SK-N-SH (cell line): Measurements from ENCODE around the gene SLCO2A1. TPM values are rescaled to one million over a fixed set of nuclear protein-coding genes. Genes with fewer than 3 reads are reported as not detected.

Experiments
- CTCF ChIA-PET: fragments of 300-600, 350-600 bp; formaldehyde crosslinking; extraction: SDS; loops from one replicate; lab custom pipeline; 2021; lab: Yijun Ruan, JAX
- POLR2A ChIA-PET: fragments of 350-600 bp; sonication (Branson Sonifier 250); formaldehyde crosslinking; extraction: SDS; loops from one replicate; lab custom pipeline; 2020; ENCODE audit warnings: antibody characterized with exemption, inconsistent platforms; lab: Yijun Ruan, JAX
- DNase-seq: peaks from one replicate; pipeline ENCODE4 v3.0.0; 2012
- H2AFZ ChIP-seq: fragments of 200-600 bp; sonication (generic); 2 replicates; pipeline ENCODE4 v1.8.1; 2016; ENCODE audit warnings: antibody characterized with exemption, mild to moderate bottlenecking, low read depth
- H3F3A ChIP-seq: fragments of 200-600 bp; sonication (generic); replicated peaks from 2 replicates; pipeline ENCODE3; 2016; ENCODE audit warnings: antibody characterized with exemption, mild to moderate bottlenecking; ENCODE audit not compliant: insufficient read depth
- H3K27ac ChIP-seq, 2 experiments: fragments of 200-500 bp in 1 of 2; fragments of 200-600 bp in 1 of 2; sonication (Bioruptor generic) in 1 of 2; sonication (generic), shearing (Covaris generic) in 1 of 2; 2 replicates each; pipeline versions ENCODE4 v1.5.1 to v1.6.1; 2014 to 2016; ENCODE audit warnings: low read depth in 2 of 2, inconsistent platforms in 1 of 2, low read length in 1 of 2, mild to moderate bottlenecking in 1 of 2, mixed read lengths in 1 of 2
- H3K27me3 ChIP-seq: fragments of 200-600 bp; sonication (generic), shearing (Covaris generic); 2 replicates; pipeline ENCODE4 v1.6.1; 2016; ENCODE audit warnings: mixed run types; ENCODE audit not compliant: insufficient read depth
- H3K36me3 ChIP-seq, 2 experiments: fragments of 200-500 bp in 1 of 2; fragments of 200-600 bp in 1 of 2; sonication (Bioruptor generic) in 1 of 2; sonication (generic) in 1 of 2; replicated peaks in 1 of 2; 2 replicates each; pipeline versions ENCODE3 to v1.5.1; 2014 to 2016; ENCODE audit warnings: low read length in 1 of 2, mild to moderate bottlenecking in 1 of 2; ENCODE audit not compliant: insufficient read depth in 2 of 2, control insufficient read depth in 1 of 2
- H3K4me1 ChIP-seq, 2 experiments: fragments of 200-500 bp in 1 of 2; fragments of 200-600 bp in 1 of 2; sonication (Bioruptor generic) in 1 of 2; sonication (generic), shearing (Covaris generic) in 1 of 2; 2 replicates each; pipeline versions ENCODE4 v1.5.1 to v1.6.1; 2014 to 2016; ENCODE audit warnings: low read depth in 1 of 2, low read length in 1 of 2, mixed run types in 1 of 2; ENCODE audit not compliant: insufficient read depth in 2 of 2, control insufficient read depth in 1 of 2
- H3K4me2 ChIP-seq: fragments of 200-600 bp; sonication (generic), shearing (Covaris generic); 2 replicates; pipeline ENCODE4 v1.6.1; 2017; ENCODE audit warnings: mixed run types
- H3K4me3 ChIP-seq, 2 experiments: fragments of 200-500 bp in 1 of 2; fragments of 200-600 bp in 1 of 2; sonication (Bioruptor generic) in 1 of 2; sonication (generic), shearing (Covaris generic) in 1 of 2; 2 replicates each; pipeline versions ENCODE4 v1.5.1 to v1.8.1; 2014 to 2016; ENCODE audit warnings: low read depth in 2 of 2, inconsistent platforms in 1 of 2, low read length in 1 of 2, mild to moderate bottlenecking in 1 of 2, mixed read lengths in 1 of 2, moderate library complexity in 1 of 2
- H3K79me2 ChIP-seq: fragments of 200-600 bp; sonication (generic); 2 replicates; pipeline ENCODE4 v1.8.1; 2017; ENCODE audit warnings: mild to moderate bottlenecking; ENCODE audit not compliant: insufficient read depth
- H3K9ac ChIP-seq: fragments of 200-600 bp; sonication (generic); 2 replicates; pipeline ENCODE4 v1.6.1; 2017; ENCODE audit warnings: mixed run types
- H3K9me2 ChIP-seq: fragments of 200-600 bp; sonication (generic); 2 replicates; pipeline ENCODE4 v1.6.1; 2017; ENCODE audit warnings: mixed run types
- H3K9me3 ChIP-seq: fragments of 200-600 bp; sonication (generic); 2 replicates; pipeline ENCODE4 v1.6.1; 2017; ENCODE audit warnings: mixed run types, mild to moderate bottlenecking, moderate library complexity
- H4K20me1 ChIP-seq: fragments of 200-600 bp; sonication (generic); 2 replicates; pipeline ENCODE4 v1.6.1; 2017; ENCODE audit warnings: mild to moderate bottlenecking, mixed run types; ENCODE audit not compliant: insufficient read depth
- CHD2 ChIP-seq: fragments of 150-350 bp; IDR thresholded peaks from 2 replicates; pipeline ENCODE4 v1.6.1; 2018; ENCODE audit warnings: low read length; ENCODE audit not compliant: partially characterized antibody
- EP300 ChIP-seq, 2 experiments: IDR thresholded peaks; 2 replicates each; pipeline versions ENCODE4 v1.4.0 to v1.6.1; 2012; ENCODE audit warnings: borderline replicate concordance in 1 of 2, low read depth in 1 of 2, low read length in 1 of 2
- EZH2phosphoT487 ChIP-seq: fragments of 200-600 bp; sonication (generic); IDR thresholded peaks from 2 replicates; pipeline ENCODE4 v1.6.1; 2017; ENCODE audit warnings: low read depth, mixed run types, mild to moderate bottlenecking, antibody characterized with exemption, moderate library complexity, borderline replicate concordance
- FOXM1 ChIP-seq: IDR thresholded peaks from 2 replicates; pipeline ENCODE4 v1.4.0; 2012; ENCODE audit warnings: low read depth, mild to moderate bottlenecking
- MEF2A ChIP-seq: IDR thresholded peaks from 2 replicates; pipeline ENCODE4 v1.4.0; 2012; ENCODE audit warnings: low read depth, borderline replicate concordance
- MXI1 ChIP-seq: IDR thresholded peaks from 2 replicates; pipeline ENCODE4 v1.6.1; 2012; ENCODE audit warnings: mild to moderate bottlenecking, low read depth, low read length, improper control_type of control experiment
- POLR2AphosphoS5 ChIP-seq: IDR thresholded peaks from 2 replicates; pipeline ENCODE4 v1.6.1; 2012; ENCODE audit warnings: low read depth, low read length
- RCOR1 ChIP-seq: fragments of 150-350 bp; IDR thresholded peaks from 2 replicates; pipeline ENCODE4 v1.6.1; 2017; ENCODE audit warnings: antibody characterized with exemption, low read length
- RFX5 ChIP-seq: IDR thresholded peaks from 2 replicates; pipeline ENCODE4 v1.6.1; 2012; ENCODE audit warnings: mild to moderate bottlenecking, improper control_type of control experiment, low read length
- TAF1 ChIP-seq: IDR thresholded peaks from 2 replicates; pipeline ENCODE4 v1.6.1; 2012; ENCODE audit warnings: low read depth, mild to moderate bottlenecking, low read length, moderate library complexity, borderline replicate concordance
- TCF12 ChIP-seq: IDR thresholded peaks from 2 replicates; pipeline ENCODE4 v1.4.0; 2012
- YY1 ChIP-seq: IDR thresholded peaks from 2 replicates; pipeline ENCODE4 v1.4.0; 2012; ENCODE audit warnings: low read depth, mild to moderate bottlenecking
- WGBS: methylation state at CpG from one replicate; pipeline ENCODE4 v1.1.6; 2017; ENCODE audit warnings: low lambda C conversion rate; 5-methylcytosine and 5-hydroxymethylcytosine counted together
- polyA plus RNA-seq, 3 experiments: library from polyadenylated mRNA; depleted of rRNA; stranded (reverse); fragments of >200 nt; gene quantifications; 2 replicates each; pipeline ENCODE4 v1.2.3, GENCODE V29; 2012
- TF ChIP-seq, protein P1 (sequence below): fragments of 150-350 bp; IDR thresholded peaks from 2 replicates; pipeline ENCODE4 v1.6.1; 2017; ENCODE audit warnings: antibody characterized with exemption, low read length, low read depth, borderline replicate concordance
- TF ChIP-seq, protein P2 (sequence below): IDR thresholded peaks from 2 replicates; pipeline ENCODE4 v1.4.0; 2012; ENCODE audit warnings: low read depth, borderline replicate concordance
- TF ChIP-seq, protein P3 (sequence below): IDR thresholded peaks from 2 replicates; pipeline ENCODE4 v1.6.1; 2012; ENCODE audit warnings: mild to moderate bottlenecking, low read depth, low read length, moderate library complexity
- TF ChIP-seq, protein P4 (sequence below): fragments of 200-600 bp; sonication (generic); IDR thresholded peaks from 2 replicates; pipeline ENCODE4 v1.6.1; 2017; ENCODE audit warnings: antibody characterized with exemption, mild to moderate bottlenecking, moderate library complexity

SLCO2A1 gene
- polyA plus RNA-seq, 1 of the 3 experiments (the other 2 are of a cell fraction), result 9.3 TPM

DNA sequence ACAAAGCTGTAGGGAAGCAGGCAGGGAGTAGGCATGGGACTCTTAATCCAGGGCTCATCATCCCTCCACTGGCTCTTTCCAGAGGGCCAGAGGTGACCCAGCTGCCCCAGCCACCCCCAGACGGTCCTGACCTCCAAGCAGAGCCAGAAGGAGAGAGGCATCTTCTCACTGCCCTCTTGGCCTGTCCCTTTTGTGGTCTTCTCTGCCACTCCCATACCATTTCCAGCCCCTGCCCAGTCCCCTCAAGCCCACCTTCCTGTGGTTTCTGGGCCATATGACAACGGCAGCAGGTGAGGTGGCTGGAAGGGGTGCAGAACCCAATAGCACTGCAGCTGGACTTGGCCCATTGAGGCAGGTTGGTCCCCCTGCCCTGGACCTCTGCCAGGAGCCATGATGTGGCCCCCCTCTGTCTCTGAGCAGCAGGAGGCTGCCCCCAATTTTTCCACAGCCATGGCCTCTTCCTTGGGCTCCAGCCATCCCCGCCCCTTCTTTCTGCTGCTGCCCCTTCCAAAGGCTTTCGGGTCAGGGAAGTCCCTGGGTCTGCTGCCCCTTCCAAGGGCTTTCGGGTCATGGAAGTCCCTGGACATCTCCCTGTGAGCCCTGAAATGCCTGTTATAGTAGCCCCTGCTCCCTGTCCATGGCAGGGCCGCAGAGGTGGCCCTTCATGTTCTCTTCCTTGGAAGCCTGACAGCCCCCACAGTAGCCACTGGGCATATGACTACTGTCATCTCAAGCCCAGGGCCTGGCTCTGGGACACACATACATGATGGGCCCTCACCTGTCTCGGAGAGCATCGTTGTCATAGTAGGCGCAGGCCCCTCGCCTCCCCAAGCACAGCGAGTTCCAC is 94.5 kb downstream of the SLCO2A1 start:
- WGBS, result 85% methylated on average over 10 of the region's 11 CpGs
- H4K20me1 ChIP-seq, result no peaks in the 10 kb centered on the region
- no peaks in the 10 kb centered on the region for H3K9me2 ChIP-seq
- H2AFZ ChIP-seq, result no peak overlapping the region
- H3K9me3 ChIP-seq, result no peaks in the 10 kb centered on the region
- ChIA-PET POLR2A (no interaction called here), CTCF (interaction anchor here (0.7 to 3.2 kb wide), 2 partner anchors 117 to 277 kb away, joined by 3 to 17 read pairs; no protein-coding TSS in a partner anchor)
- no peaks in the 10 kb centered on the region for H3F3A ChIP-seq
- DNase-seq, result no peak
- no peak overlapping the region for H3K9ac ChIP-seq
- H3K27me3 ChIP-seq, result 0 out of 2 replicates have a peak, but pooled peaks cover under 1% of the 10 kb centered on the region
- no peak overlapping the region for H3K4me3 ChIP-seq
- H3K79me2 ChIP-seq, result no peaks in the 10 kb centered on the region
- TF ChIP-seq, protein P1, sequence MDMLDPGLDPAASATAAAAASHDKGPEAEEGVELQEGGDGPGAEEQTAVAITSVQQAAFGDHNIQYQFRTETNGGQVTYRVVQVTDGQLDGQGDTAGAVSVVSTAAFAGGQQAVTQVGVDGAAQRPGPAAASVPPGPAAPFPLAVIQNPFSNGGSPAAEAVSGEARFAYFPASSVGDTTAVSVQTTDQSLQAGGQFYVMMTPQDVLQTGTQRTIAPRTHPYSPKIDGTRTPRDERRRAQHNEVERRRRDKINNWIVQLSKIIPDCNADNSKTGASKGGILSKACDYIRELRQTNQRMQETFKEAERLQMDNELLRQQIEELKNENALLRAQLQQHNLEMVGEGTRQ, result no peak
- no peak for TF ChIP-seq YY1
- TF ChIP-seq RCOR1, result no peak
- no peak for TF ChIP-seq POLR2AphosphoS5
- TF ChIP-seq, protein P2, sequence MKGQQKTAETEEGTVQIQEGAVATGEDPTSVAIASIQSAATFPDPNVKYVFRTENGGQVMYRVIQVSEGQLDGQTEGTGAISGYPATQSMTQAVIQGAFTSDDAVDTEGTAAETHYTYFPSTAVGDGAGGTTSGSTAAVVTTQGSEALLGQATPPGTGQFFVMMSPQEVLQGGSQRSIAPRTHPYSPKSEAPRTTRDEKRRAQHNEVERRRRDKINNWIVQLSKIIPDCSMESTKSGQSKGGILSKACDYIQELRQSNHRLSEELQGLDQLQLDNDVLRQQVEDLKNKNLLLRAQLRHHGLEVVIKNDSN, result no peak
- TF ChIP-seq, all 33 proteins: peak for 0
- Histone ChIP-seq H3K4me2 (no peak overlapping the region), H3K27ac (no peak overlapping the region), H3K36me3 (no peaks in the 10 kb centered on the region), H3K4me1 (peaks cover 0 to 2% of the 10 kb centered on the region in 2 experiments; a peak in 1 of 4 replicates)

DNA sequence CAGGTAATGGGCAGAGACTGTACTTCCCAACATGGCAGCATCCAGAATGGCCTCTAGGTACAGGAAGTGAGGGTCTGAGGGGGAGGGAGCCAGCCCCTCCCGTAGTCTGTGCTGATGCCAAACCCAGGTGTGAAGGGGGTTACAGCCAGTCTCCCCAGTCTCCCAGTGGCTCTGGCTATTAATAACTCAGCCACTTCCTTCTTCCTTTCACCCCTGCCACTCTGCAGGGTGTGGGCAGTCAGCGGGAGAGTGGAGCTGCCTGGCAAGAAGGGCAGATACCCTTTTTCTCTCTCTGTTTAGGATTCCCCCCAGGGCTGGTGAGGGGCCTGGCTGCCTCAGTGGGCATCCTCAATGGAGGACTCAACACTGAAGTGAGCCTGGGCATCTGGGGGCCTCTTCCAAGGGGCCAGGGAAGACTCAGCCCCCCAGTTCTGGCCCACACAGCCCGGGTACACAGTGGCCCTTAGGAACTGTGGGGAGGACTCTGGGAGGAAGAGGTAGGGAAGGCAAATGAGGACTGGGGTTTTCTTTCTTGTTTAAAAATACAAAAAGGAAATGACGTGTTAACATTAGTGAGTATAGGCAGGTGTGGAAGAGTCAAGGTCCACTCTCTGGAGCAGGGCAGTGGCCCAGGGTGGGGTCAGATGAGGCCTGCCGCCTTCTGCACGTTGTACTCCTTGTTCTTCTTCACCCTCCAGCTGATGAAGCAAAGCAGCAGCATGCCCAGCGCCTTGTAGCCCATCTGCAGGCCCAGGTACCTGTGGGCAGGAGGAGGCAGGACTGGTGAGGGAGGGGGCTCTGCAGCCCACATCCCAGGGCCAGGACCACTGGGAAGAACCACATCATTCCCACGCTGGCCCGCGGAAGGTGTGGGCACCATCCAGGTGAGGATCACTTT is 95.4 kb downstream of the SLCO2A1 start:
- Histone ChIP-seq H3K9me3 (no peaks in the 10 kb centered on the region), H3K9me2 (no peaks in the 10 kb centered on the region), H3F3A (no peaks in the 10 kb centered on the region), H3K36me3 (no peaks in the 10 kb centered on the region), H3K79me2 (no peaks in the 10 kb centered on the region), H3K4me2 (no peak overlapping the region), H3K9ac (no peak overlapping the region), H2AFZ (no peak overlapping the region), H3K4me3 (no peak overlapping the region), H3K27ac (no peak overlapping the region), H3K4me1 (peaks cover 0 to 6% of the 10 kb centered on the region in 2 experiments; a peak in 1 of 4 replicates), H4K20me1 (no peaks in the 10 kb centered on the region), H3K27me3 (no peaks in the 10 kb centered on the region)
- DNase-seq, result no peak
- CTCF ChIA-PET, result interaction anchor here (1.2 to 10.0 kb wide), 3 partner anchors 15 to 276 kb away, joined by 3 to 152 read pairs (median 103); no protein-coding TSS in a partner anchor
- POLR2A ChIA-PET, result no interaction called here
- 86% methylated on average over 9 of the region's 10 CpGs for WGBS
- TF ChIP-seq EZH2phosphoT487 (no peak), EP300 (IDR thresholded peaks at IDR 0.05; ENCODE audit: borderline replicate concordance in 1 of 2, low read depth in 1 of 2, low read length in 1 of 2) (no peak), TAF1 (no peak), FOXM1 (no peak), MEF2A (no peak), RFX5 (no peak), MXI1 (no peak), RCOR1 (no peak), TCF12 (no peak), CHD2 (no peak)
- TF ChIP-seq, protein P3, sequence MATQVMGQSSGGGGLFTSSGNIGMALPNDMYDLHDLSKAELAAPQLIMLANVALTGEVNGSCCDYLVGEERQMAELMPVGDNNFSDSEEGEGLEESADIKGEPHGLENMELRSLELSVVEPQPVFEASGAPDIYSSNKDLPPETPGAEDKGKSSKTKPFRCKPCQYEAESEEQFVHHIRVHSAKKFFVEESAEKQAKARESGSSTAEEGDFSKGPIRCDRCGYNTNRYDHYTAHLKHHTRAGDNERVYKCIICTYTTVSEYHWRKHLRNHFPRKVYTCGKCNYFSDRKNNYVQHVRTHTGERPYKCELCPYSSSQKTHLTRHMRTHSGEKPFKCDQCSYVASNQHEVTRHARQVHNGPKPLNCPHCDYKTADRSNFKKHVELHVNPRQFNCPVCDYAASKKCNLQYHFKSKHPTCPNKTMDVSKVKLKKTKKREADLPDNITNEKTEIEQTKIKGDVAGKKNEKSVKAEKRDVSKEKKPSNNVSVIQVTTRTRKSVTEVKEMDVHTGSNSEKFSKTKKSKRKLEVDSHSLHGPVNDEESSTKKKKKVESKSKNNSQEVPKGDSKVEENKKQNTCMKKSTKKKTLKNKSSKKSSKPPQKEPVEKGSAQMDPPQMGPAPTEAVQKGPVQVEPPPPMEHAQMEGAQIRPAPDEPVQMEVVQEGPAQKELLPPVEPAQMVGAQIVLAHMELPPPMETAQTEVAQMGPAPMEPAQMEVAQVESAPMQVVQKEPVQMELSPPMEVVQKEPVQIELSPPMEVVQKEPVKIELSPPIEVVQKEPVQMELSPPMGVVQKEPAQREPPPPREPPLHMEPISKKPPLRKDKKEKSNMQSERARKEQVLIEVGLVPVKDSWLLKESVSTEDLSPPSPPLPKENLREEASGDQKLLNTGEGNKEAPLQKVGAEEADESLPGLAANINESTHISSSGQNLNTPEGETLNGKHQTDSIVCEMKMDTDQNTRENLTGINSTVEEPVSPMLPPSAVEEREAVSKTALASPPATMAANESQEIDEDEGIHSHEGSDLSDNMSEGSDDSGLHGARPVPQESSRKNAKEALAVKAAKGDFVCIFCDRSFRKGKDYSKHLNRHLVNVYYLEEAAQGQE, result no peak
- TF ChIP-seq, protein P4, sequence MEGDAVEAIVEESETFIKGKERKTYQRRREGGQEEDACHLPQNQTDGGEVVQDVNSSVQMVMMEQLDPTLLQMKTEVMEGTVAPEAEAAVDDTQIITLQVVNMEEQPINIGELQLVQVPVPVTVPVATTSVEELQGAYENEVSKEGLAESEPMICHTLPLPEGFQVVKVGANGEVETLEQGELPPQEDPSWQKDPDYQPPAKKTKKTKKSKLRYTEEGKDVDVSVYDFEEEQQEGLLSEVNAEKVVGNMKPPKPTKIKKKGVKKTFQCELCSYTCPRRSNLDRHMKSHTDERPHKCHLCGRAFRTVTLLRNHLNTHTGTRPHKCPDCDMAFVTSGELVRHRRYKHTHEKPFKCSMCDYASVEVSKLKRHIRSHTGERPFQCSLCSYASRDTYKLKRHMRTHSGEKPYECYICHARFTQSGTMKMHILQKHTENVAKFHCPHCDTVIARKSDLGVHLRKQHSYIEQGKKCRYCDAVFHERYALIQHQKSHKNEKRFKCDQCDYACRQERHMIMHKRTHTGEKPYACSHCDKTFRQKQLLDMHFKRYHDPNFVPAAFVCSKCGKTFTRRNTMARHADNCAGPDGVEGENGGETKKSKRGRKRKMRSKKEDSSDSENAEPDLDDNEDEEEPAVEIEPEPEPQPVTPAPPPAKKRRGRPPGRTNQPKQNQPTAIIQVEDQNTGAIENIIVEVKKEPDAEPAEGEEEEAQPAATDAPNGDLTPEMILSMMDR, result no peak
